Measurements from ENCODE around the gene EIPR1. TPM values are rescaled to one million over a fixed set of nuclear protein-coding genes. Genes with fewer than 3 reads are reported as not detected.

Gene EIPR1
- total RNA-seq, 4 donors from 2014 or later, result 13.8 to 19.0 (median 15.3) TPM

DNA sequence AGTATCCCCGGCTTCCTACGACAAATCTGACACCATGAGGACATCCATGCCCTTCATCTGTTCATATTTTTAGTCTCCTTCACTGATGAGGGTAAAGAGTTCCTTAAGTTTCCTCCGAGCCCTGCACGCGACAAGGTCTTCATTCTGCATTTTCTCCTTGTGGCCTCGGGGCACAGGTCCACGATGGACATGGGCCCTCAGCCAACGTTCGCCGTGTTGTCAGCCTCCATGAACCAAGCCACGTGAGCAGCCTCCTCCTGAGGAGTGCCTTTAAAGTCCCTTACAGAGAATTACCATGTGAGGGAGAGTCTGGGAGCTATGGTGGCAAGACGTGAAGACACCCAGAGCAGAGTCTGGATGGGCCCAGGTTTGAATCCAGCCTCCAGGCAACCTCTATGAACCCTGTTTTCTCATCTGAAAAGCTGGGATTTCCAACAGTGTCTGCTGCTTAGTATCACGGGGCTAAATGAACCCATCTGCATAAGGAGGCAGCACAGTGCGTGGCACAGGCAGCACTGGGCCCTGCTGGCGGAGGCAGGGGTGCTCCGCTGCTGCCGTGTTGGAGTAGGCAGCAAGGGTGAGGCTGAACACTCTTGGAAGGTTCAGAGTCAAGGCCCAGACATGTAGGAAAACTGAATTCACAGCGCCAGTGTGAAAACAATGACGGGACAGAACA, 54.1 kb downstream of the EIPR1 start:
- Histone ChIP-seq H3K27ac (replicated peaks in 1 of 4) (no peak overlapping the region), H3K36me3 (peaks cover 0 to 17% (median 6%) of the 10 kb centered on the region in 4 donors), H3K27me3 (no peaks in the 10 kb centered on the region), H3K9me3 (no peaks in the 10 kb centered on the region), H3K4me1 (no peaks in the 10 kb centered on the region), H3K4me3 (no peak overlapping the region)
- TF ChIP-seq POLR2A (IDR thresholded peaks at IDR 0.05; ENCODE audit: low read depth), result no peak
- DNase-seq (ENCODE audit: extremely low spot score), result no peak
- intact Hi-C loops (cut with DNase I), result no loop called here
- 90% methylated on average over 18 of the region's 19 CpGs for WGBS

DNA sequence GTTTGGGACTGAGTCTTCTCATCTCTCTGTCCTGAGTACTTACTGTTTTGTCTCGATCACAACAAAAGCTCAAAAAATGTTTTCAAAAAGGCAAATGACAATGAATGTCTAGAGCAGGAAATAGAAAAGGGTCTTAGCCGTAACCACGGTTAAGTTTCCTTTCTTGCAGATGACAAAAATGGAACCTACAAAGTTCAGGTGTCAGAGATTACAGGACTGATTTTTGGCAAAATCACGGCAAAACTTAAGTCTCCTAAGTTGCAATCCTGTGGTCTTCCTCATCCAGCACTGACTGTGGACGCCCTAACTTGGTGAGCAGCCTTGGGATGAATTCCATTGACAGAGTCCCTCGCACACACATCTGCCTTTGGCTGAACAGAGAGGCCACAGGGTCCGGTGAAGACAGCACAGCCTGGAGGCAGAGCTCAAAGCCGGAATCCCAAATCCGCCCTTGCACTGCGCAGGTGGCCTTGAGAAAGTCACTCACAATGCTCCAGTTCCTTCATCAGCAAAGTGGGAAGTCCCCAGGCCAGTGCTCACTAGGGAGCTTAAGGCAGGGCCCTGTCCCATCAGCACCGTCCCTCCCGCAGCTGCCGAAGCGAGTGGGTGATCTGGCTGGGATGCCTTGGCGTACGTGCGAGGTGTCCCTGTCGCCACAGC, 55.2 kb downstream of the EIPR1 start:
- DNase-seq (ENCODE audit: extremely low spot score), result no peak
- no peaks in the 10 kb centered on the region for H3K27me3 ChIP-seq
- WGBS, result 94% methylated on average over 16 of the region's 18 CpGs
- no peaks in the 10 kb centered on the region for H3K4me1 ChIP-seq
- H3K27ac ChIP-seq (replicated peaks in 1 of 4), result no peak overlapping the region
- TF ChIP-seq, protein P1, sequence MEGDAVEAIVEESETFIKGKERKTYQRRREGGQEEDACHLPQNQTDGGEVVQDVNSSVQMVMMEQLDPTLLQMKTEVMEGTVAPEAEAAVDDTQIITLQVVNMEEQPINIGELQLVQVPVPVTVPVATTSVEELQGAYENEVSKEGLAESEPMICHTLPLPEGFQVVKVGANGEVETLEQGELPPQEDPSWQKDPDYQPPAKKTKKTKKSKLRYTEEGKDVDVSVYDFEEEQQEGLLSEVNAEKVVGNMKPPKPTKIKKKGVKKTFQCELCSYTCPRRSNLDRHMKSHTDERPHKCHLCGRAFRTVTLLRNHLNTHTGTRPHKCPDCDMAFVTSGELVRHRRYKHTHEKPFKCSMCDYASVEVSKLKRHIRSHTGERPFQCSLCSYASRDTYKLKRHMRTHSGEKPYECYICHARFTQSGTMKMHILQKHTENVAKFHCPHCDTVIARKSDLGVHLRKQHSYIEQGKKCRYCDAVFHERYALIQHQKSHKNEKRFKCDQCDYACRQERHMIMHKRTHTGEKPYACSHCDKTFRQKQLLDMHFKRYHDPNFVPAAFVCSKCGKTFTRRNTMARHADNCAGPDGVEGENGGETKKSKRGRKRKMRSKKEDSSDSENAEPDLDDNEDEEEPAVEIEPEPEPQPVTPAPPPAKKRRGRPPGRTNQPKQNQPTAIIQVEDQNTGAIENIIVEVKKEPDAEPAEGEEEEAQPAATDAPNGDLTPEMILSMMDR (IDR thresholded peaks at IDR 0.05), result no peak
- TF ChIP-seq EP300 (IDR thresholded peaks at IDR 0.05) (no peak), POLR2AphosphoS5 (IDR thresholded peaks at IDR 0.05) (no peak), POLR2A (IDR thresholded peaks at IDR 0.05; ENCODE audit: low read depth) (no peak)
- intact Hi-C loops (cut with DNase I), result no loop called here
- peaks cover 0 to 17% (median 10%) of the 10 kb centered on the region in 4 donors for H3K36me3 ChIP-seq
- no peaks in the 10 kb centered on the region for H3K9me3 ChIP-seq
- H3K4me3 ChIP-seq, result no peak overlapping the region

DNA sequence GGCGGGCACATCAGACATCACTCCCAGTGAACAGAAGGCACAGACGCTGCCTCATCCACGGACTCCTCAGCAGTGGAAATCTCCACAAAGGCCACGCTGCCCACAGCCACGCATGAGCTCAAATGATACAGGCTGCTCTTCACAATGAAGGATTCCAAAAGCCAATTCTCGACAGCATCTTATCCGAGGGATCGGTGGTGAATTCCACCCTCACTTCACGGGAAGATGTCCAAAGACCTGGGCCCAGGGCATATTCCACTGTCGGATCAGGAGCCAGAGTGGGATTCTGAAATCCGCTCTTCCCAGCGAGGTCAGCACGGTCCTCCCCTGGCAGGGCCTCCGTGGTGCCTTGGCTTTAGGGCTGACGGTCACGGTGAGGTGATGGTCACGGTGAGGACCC, 55.8 kb downstream of the EIPR1 start:
- WGBS, result 98% methylated on average over 12 of the region's 17 CpGs
- DNase-seq (ENCODE audit: extremely low spot score), result no peak
- TF ChIP-seq POLR2AphosphoS5 (IDR thresholded peaks at IDR 0.05), result no peak
- TF ChIP-seq EP300 (IDR thresholded peaks at IDR 0.05), result no peak
- Histone ChIP-seq H3K9me3 (no peaks in the 10 kb centered on the region), H3K4me3 (no peak overlapping the region), H3K4me1 (no peaks in the 10 kb centered on the region), H3K27ac (replicated peaks in 1 of 4) (no peak overlapping the region), H3K36me3 (peaks cover 0 to 17% (median 10%) of the 10 kb centered on the region in 4 donors), H3K27me3 (no peaks in the 10 kb centered on the region)
- intact Hi-C loops (cut with DNase I), result no loop called here

DNA sequence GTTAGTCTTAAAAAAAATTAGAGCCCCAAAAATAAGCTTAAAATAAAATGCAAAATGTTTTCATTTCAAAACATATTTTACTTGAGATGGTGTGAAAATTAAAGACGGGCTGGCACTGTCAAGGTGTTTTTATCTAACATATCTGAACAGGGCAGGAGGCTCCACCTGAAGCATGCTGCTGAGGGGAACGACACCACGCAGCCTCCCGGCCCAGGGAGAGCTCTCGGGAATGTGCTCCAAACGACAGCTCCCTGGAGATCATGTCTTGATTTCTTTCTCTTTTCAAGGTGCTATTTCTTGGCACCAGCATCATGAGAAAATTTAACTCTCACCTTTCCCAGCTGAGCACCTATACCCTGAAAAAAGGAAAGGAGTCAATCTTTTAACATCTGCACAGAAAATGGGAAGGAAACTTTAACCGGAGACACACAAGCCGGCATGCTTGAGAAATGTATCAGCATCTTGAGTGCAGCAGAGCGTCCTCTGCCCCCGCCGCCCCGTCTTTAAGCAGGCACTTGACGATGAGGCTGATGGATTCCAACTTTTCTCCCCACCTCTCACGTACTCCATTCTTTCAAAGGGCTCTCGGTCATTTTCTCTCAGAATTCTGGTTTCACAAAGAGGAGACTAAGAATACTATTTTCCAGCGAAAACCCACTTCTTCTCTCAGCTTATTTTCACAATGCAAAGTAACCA, 56.6 kb downstream of the EIPR1 start:
- H3K4me3 ChIP-seq, result no peak overlapping the region
- no peaks in the 10 kb centered on the region for H3K4me1 ChIP-seq
- DNase-seq (ENCODE audit: extremely low spot score), result no peak
- no peak for TF ChIP-seq EP300 (IDR thresholded peaks at IDR 0.05)
- no peak for TF ChIP-seq POLR2A (IDR thresholded peaks at IDR 0.05; ENCODE audit: low read depth)
- no peak for TF ChIP-seq POLR2AphosphoS5 (IDR thresholded peaks at IDR 0.05)
- TF ChIP-seq, protein P1 (IDR thresholded peaks at IDR 0.05), result no peak
- intact Hi-C loops (cut with DNase I), result no loop called here
- no peaks in the 10 kb centered on the region for H3K27me3 ChIP-seq
- H3K9me3 ChIP-seq, result no peaks in the 10 kb centered on the region
- no peak overlapping the region for H3K27ac ChIP-seq (replicated peaks in 1 of 4)
- peaks cover 0 to 17% (median 10%) of the 10 kb centered on the region in 4 donors for H3K36me3 ChIP-seq
- WGBS, result 75% methylated on average over 16 of the region's 16 CpGs

DNA sequence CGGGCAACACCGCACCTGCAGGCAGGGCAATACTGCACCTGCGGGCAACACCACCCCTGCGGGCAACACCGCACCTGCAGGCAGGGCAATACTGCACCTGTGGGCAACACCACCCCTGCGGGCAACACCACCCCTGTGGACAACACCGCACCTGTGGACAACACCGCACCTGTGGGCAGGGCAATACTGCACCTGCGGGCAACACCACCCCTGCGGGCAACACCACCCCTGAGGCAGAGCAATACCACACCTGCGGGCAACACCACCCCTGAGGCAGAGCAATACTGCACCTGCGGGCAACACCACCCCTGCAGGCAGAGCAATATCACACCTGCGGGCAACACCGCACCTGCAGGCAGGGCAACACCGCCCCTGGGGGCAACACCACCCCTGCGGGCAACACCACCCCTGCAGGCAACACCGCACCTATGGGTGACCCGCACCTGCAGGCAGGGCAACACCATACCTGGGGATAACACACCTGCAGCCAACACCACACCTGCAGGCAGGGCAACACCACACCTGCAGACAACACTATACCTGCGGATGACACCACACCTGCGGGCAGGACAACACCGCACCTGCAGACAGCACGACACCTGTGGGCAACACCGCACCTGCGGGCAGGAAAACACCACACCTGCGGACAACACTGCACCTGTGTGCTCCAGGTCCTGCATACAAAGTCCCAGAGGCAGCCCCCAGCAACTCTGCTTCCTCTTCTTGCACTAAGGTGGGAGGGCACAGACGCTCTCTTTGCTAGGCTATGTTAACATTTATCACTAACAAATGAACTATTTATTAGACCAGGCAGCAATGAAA, 57.7 kb downstream of the EIPR1 start:
- Histone ChIP-seq H3K4me3 (no peak overlapping the region), H3K9me3 (no peaks in the 10 kb centered on the region), H3K27ac (replicated peaks in 1 of 4) (no peak overlapping the region), H3K4me1 (no peaks in the 10 kb centered on the region), H3K36me3 (peaks cover 0 to 17% (median 10%) of the 10 kb centered on the region in 4 donors), H3K27me3 (no peaks in the 10 kb centered on the region)
- WGBS, result 96% methylated on average over 14 of the region's 26 CpGs
- intact Hi-C loops (cut with DNase I), result no loop called here
- no peak for DNase-seq (ENCODE audit: extremely low spot score)
- no peak for TF ChIP-seq POLR2A (IDR thresholded peaks at IDR 0.05; ENCODE audit: low read depth)
- TF ChIP-seq, protein P1 (IDR thresholded peaks at IDR 0.05), result no peak
- TF ChIP-seq EP300 (IDR thresholded peaks at IDR 0.05), result no peak
- TF ChIP-seq POLR2AphosphoS5 (IDR thresholded peaks at IDR 0.05), result no peak

Measured in esophagus muscularis mucosa (tissue), 4 donors.